GM21367 (cell line): Measurements from ENCODE around the gene DHX8.

Experiments
- ATAC-seq: cut with Tn5 transposase; IDR thresholded peaks from one replicate; pipeline ENCODE4 v1.9.1; 2021; ENCODE audit not compliant: unreplicated experiment

Gene DHX8

DNA sequence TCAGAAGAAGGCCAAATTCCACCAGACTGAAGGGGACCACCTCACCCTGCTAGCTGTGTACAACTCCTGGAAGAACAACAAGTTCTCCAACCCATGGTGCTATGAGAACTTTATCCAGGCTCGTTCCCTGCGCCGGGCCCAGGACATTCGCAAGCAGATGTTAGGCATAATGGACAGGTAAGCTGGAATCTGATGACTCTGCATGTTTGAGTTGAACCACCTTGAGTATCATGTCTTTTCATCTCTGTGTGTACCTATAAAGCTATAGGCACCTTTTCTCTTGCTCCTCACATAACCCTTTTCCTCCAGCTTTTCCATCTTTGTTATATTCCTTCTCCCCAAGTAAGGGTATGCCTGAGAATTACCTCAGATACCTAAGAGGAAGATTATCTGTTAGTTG lies 37.6 kb downstream of the DHX8 start:
- ATAC-seq, result no peak

DNA sequence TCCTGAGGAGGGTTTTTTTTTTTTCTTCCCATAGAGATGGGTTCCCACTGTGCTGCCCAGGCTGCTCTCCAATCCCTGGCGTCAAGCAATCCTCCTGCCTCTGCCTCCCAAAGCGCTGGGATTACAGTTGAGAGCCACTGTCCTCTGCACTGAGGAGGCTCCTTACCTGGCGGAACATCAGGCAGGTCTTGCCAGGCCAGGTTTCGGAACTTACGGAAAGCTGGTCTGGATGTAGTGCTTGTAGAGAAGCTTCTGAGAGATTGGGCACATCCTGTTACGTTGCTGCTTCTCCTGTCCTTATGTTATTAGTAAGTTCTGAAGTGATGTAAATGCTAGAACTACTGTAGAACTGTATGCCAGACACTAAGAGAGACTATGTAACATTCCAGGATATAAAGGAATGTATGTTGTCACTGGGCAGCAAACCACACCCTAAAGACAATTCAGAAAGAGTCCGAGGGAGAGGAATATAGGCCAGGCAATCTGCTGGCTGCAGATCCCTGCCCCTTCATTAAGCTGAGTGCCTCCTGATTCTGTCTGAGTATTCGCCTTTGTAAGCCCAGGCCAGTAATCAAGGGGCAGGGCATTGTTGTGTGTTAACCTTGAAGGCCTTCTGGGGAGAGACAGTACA lies 41.3 kb downstream of the DHX8 start:
- no peak for ATAC-seq

DNA sequence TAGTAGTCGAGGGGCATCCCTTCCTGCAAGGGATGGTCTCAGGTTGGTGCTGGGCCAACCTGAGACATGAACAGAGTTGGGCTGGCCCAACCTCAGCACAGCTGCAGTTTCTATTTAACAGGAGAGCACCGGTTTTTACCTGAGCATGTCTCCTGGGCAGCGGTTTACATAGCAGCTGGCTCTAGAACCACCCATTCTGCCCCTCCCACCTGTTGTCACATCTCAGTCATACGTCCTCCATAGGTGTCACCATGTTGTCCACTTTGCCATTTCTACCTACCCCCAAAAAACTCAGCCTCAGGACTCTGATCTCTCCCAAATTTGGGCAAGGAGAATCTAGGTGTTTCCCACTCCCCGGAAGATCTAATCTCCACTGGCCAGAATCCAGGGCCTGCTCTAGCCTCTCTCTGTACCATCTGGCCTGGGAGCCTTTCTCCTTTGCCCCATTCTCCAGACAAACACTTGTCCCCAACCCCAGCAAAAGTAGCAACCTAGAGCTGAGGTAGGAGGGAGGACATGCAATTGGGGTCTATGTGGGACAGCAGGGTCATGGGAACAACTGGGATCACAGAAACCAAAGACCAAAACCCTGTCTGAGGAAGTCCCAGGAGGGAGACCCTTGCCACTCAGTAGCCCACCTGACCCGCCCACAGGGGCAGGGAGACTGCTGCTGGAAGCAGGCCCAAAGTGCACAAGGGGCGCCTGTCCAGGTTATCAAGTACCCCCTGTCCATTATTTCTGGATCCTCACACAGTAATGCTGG lies 43.3 kb downstream of the DHX8 start:
- no peak for ATAC-seq

DNA sequence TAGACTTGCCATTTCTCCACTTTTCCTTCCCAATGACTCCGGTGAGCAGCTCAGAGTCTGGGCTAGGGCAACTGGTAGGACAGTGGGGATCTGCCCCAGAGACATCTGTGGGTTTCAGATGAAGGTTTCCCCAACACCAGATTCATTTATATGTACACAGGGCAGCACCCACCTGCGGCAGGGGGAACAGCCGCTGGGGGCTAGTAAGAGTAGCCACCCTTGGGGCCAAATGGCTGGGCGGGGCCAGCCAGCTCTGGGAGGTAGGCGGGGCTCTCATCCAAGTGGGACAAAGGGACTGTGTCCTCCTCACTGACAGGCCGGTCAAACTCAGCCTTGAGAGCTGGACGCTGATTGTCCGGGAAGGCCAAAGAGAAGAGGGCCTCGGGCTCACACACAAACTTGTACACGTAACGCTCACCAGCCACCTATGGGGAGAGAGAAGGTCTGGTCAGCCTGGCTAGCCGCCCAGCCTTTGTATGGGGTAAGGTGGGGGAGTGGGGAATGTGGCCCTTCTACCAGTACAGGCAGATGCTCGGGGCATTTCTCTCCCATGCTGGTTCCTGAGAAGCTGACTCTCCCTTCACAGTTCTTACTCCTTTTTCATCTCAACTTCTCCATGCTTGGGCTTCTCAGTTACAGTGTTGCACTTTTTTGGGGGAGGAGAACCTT lies 44.7 kb downstream of the DHX8 start:
- no peak for ATAC-seq

DNA sequence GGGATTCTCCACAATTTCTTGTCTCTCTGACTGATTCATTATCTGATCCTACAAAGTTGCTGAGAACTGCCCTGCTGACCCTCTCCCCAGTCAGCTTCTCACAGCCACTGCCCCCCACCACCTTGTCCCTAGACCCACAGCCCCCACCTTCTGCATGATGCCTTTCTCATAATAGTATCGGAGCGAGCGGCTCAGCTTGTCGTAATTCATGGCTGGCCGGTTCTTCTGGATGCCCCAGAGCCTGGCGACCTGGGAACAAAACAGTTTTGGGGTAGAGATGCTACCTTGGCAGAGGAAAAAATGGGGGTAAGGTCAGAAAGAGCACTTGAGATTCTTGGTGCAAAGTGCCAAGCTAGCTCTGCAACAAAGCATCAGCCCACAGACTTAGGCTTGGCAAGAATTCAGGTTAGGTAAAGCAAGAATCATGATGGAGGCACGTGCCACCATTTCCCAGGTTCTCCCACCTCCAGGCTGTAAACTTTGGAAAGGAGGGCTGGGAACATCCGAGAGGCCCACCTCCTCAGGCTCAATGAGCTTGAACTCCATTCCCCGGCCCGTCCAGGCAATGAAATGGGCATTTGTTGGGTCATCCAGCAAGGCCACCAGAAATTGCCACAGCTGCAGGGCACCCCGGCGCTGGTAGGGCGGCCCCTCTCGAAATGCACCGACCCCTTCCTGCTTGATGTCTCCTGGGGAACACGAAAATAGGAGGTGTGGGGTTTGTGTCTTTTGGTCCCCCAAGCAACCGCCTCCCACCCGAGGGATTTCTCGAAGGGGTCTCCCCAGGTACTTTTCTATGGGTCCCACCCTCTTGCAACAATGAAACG lies 45.4 kb downstream of the DHX8 start:
- ATAC-seq, result no peak

DNA sequence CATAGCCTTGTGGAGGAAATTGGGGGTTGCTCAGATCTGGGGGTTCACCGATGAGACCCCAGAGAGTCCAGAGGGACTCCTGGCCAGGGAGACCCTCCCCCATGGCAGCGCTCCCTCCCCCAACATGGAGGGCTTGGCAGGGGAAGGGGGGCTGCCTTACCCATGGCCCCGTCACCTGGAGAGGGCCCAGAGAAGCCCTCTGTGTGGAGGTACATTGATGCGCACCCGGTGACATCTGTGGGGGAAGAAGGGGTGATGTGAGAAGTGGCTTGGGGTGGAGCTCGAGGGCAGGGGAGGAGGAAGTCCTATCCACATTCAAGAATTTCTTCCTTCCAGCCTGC lies 46.1 kb downstream of the DHX8 start:
- ATAC-seq, result no peak

DNA sequence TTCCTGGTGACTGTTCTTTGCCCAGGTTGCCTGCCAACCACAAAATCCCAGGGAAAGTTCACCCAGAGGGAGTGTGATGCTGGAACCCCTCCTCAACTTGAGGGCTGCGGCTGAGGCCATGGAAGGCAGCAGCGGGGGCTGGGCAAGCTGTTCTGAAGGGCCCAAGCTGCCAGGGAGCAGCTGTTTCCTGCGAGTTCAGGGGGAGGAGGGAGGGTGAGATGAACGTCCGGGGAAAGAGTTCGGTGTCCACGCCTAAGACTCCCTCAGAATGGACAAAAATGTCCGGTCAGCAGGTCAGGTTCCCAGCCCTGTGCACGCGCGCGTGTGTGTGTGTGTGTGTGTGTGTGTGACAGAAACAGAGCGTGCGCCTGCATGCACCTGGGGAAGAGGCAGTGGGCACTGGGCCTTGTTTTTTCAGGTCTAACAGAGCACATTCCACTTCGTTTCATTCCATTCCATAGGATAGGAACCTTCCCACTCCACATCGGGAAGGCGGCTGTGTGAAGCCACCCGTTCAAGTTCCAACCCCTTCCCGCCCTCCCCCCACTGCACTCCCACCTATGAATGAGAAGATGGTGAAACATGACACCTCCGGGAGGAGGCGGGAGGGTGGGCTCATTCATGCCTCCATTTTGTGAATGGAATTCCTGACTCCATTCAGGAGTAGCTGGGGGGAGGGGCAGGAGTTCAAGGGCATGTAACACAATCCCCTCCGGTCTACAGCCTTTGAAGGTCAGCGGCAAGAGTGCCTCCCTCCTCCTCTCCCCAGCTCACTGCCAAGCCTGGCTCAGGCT lies 46.7 kb downstream of the DHX8 start:
- no peak for ATAC-seq

DNA sequence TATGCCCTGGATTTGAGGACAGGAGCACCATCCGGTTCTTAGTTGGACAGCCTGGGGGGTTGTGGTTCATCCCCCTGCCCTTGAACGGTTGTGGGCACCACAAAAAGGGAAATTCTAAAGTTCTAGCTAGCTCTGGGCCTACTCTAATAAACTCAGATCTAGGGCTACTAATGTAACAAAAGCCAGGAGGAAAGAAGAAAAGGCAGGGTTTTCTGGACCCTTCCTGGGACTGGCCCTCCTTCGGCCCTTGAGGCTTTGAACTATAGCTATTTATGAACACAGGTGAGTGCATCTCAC lies 47.3 kb downstream of the DHX8 start:
- ATAC-seq, result no peak

DNA sequence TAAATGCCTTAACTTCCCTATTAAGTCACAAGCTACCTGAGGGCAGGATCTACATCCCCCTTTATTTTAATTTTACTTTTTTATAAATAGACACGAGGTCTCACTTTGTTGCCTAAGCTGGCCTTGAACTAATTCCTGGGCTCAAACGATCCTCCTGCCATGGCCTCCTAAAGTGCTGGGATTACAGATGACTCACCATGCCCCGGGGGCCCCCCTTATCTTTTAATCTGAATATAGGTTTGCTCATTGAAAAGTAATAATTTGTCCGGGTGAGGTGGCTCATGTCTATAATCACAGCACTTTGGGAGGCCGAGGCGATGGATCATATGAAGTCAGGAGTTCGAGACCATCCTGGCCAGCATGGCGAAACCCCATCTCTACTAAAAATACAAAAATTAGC lies 48.2 kb downstream of the DHX8 start:
- no peak for ATAC-seq

DNA sequence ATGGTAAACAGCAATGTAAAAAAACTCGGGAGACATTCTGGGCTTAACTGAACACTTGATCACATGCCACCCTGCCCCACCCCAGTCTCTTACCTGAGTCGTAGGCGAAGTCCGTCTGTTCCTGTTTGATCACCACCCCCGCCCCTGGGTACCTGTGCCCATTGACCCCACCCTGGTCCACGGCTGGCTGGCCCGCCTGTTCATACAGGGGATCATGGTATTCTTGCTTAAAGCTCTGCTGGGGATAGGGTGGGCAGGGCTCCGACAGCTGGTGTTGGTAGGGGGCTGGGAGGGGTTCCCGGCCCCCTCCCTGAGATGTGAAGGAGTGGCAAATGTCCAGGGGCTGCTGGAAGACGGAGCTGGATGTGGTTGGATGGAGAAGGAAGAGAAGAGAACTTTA lies 48.8 kb downstream of the DHX8 start:
- no peak for ATAC-seq

DNA sequence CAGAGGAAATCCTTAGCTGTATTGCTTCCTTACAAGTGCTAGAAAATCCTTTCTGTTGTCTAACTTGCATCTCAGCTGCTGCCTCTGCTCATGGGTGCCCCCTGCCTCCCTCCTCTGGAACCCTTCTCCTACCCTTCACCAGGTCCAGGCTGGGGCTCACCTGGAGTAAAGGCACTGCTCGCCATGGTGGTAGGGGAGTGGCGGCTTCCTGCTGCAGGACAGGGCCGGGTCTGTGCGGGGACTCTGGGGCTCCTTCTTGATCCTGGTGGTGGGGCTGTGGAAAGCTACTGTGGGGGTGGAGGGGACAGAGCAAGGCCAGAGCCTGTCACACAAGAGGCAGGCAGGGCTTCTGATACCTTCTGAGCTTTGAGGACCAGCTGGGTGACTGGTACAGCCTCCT lies 49.9 kb downstream of the DHX8 start:
- no peak for ATAC-seq

DNA sequence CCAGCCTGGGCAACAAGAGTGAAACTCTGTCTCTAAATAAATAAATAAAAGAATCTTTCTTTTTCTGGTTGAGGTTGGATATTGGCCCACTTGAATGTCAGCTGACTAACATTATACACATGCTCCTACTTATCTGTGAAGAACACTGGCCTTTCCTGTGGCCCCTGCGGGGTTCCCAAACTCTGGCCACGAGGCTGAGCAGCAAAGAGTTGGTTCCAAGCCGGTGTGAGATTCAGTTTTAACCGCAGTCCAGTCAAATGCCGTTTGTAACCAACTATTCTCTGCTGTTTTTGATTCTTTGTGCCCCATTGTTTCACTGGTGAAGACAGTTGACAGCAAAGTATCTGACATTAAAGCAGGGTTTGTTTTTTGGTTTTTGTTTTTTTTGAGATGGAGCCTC lies 51.1 kb downstream of the DHX8 start:
- no peak for ATAC-seq

DNA sequence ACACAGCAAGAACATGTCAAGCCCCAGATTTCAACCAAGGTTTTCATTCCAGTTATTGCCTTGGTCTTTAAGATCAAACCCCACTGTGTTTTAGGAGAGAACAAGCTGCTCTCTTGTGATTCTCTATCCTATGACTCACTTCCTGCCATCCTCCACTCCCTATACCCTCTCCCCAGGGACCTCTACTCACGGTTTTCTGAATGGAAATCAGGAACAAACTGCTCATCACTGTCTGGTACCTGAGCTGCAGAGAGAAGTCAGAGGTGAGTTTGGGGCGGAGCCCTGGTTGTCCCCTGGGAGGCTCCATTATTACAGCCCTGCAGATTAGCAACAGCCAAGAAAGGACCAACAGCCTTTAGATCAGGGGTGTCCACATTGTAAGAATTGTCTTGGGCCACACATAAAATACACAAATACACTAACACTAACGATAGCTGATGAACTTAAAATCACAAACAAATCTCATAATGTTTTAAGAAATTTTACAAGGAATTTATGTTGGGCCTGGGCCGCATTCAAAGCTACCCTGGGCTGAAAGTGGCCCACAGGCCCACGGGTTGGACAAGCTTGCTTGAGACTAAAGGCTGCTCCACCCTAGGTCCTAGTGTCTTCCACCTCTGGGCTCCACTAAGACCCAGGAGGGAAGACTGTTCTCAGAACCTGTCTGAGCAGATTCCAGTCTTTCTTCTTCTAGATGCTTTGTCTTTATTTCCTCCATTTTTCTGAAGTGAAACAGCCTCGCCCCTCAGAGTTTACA lies 52.6 kb downstream of the DHX8 start:
- no peak for ATAC-seq

DNA sequence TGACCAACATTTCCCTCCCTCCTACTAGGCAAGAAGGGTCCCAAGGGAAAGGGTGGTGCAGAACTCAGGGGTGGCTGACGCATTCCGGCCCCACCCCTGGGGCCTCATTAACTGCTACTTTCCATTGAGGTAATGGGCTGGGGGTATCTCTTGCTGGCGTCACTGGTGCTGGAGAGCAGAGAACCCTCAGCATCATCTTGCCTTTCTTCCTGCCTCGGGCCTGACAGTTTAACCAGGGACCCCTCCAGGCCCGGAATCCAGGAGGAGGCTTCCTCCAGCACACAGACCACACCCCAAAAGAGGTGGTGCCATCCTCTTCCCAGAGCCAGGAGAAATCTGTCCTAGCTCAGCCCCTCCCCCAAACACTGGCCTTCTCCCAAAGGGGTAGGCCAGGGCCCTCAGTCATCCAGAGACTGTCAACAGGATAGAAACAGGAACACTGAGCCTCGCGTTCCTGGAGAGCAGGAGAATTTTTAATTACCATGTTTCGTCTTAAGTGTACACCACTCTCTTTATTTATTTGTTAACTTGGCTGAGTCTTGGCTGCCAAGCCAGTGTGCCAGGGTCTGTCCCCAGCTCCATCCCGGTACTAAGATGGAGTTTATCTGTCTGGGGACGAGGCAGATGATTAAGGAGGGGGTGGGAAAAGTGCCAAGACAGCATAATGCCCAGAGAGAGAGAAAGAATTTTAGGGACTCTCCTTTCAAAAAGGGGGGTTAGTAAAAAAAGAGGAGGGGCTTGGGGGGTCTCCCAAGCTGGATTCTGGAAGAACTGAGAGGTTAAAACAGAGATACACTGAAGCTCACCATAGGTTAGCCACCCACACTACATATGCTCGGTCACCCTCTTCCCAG lies 57.3 kb downstream of the DHX8 start:
- no peak for ATAC-seq

DNA sequence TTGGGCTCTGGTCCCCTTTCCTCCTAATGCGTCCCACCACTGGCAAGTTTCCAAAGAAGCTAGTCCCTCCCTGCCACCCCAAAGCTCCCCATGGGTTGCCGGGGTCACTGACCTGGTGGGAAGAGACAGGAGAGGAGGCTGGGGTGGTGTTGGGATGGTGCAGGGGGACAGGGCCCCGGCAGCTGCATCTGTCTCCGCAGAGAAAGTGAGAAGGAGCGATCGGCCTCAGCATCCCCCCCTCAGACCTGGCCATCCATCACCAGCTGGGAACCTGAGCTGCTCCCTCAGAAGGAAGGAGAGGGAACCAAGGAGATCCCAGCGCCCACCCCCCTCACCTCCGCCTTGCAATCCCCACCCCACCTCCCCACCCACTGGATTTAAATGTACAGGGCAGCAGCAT lies 59.1 kb downstream of the DHX8 start:
- no peak for ATAC-seq

DNA sequence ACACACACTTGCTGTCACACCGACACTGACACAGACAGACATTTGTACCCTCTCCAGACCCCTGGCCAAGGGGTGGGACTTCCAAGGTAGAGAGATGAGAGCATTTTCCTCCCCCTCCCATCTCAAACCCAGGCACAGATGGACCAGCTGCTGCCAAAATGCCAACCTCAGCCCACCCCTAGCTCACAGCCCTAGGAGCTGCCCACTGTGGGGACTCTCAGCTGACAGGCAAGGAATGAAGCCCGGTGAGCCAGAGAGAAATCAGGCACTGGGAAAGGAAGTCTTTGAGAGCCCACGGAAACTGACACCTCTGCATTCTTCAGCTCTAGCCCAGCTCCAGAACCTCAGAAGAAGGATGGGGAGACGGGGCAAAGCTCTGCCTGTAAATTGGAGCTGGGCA lies 59.5 kb downstream of the DHX8 start:
- ATAC-seq, result no peak

DNA sequence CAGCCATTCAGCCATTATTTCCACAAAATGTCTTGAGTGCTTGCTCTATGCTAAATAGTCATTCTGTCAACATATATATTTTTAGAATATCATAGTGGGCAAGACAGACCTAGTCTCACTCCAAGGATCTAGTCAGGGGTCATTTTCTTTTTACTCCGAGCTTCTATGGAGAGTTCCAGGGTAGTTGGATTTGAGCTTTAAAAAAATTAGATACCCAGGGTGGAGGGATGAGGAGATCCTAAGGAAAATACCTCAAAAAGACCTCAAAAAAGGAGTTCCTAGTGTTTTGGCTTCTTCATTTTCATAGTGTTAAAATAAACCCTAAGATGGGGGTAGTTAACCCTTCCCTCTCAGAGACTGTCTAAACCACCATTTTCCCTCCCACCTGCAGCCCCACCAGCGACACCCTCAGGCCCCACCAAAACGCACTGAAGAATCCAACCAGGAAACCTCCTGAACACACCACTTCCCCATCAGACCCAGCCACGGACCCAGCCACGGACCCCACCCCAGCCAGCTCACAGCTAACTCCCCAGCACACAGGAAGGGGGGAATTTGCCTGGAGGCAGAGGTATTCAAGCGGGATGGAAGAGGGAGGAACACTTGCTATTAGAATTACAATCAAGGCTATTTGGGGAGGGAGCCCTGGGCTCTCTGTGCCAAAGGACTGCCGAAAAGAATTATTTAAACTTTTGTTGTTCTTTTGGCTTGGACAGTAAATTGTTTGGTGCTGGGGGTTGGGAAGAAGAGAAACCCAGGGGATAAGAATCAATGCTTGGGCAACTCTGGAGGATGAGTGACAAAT lies 60.2 kb downstream of the DHX8 start:
- ATAC-seq, result no peak

DNA sequence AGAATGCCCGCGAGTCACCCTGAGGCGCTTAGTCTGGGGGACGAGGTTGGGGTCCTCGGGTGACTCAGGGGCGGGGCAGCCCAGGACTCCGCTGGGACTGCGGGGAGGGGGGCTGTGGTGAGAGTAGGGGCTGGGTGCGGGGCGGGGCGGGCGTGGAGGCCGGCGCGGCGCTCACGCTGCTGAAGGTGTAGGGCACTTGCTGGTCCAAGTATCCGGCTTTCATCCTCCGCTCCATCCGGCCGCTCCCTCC lies 61.5 kb downstream of the DHX8 start:
- ATAC-seq, result no peak
